ENCODE results near the gene SCD5.

Gene SCD5

GRCh38 chr4:82589756-82590155, 208.8 kb downstream of the SCD5 start:
- no peak for DNase-seq (ENCODE audit: low read depth in 2 of 2)

- no peak for DNase-seq (ENCODE audit: low read depth in 2 of 2)
Measured at GRCh38 chr4:82588771-82589270, 209.8 kb downstream of the SCD5 start.

- DNase-seq (ENCODE audit: low read depth in 2 of 2), result no peak
Measured at GRCh38 chr4:82587826-82588540, 210.6 kb downstream of the SCD5 start.

- DNase-seq (ENCODE audit: low read depth in 2 of 2), result no peak
Measured at GRCh38 chr4:82585690-82586435, 212.7 kb downstream of the SCD5 start.

GRCh38 chr4:82584931-82585330, 213.7 kb downstream of the SCD5 start:
- DNase-seq (ENCODE audit: low read depth in 2 of 2), result no peak

GRCh38 chr4:82583897-82584587, 214.6 kb downstream of the SCD5 start:
- DNase-seq (ENCODE audit: low read depth in 2 of 2), result no peak

- DNase-seq (ENCODE audit: low read depth in 2 of 2), result no peak
Measured at GRCh38 chr4:82579932-82580331, 218.7 kb downstream of the SCD5 start.
